Astrocyte (in vitro differentiated cells and primary cell): ENCODE results near the gene CFAP97. TPM values are rescaled to one million over a fixed set of nuclear protein-coding genes. Genes with fewer than 3 reads are reported as not detected.
A peak's percentile ranks its signal among the peaks of the same experiment; 100 is the strongest.

ENCODE experiments used
- DNase-seq: peaks from one replicate; pipeline ENCODE4 v3.0.0-alpha.2; 2010; ENCODE audit warnings: low read depth
- FAIRE-seq: peaks from 2 replicates; lab custom pipeline; 2011; peaks lifted over from hg19 to GRCh38; lab: Jason Lieb, UNC
- H2AFZ ChIP-seq: 2 replicates; pipeline ENCODE4 v1.6.0; 2012; ENCODE audit warnings: low read depth, low read length, inconsistent platforms
- H3K27ac ChIP-seq: 2 replicates; pipeline ENCODE4 v1.5.1; 2011; ENCODE audit warnings: low read depth, low read length, inconsistent platforms
- H3K27me3 ChIP-seq: 2 replicates; pipeline ENCODE4 v1.6.0; 2011; ENCODE audit warnings: low read length, inconsistent platforms; ENCODE audit not compliant: insufficient read depth
- H3K36me3 ChIP-seq: 2 replicates; pipeline ENCODE4 v1.5.1; 2011; ENCODE audit warnings: low read length, inconsistent platforms; ENCODE audit not compliant: insufficient read depth
- H3K4me1 ChIP-seq: 2 replicates; pipeline ENCODE4 v1.5.1; 2011; ENCODE audit warnings: low read length, inconsistent platforms; ENCODE audit not compliant: insufficient read depth
- H3K4me2 ChIP-seq: 2 replicates; pipeline ENCODE4 v1.6.0; 2012; ENCODE audit warnings: low read length, inconsistent platforms
- H3K4me3 ChIP-seq: 2 replicates; pipeline ENCODE4 v1.5.1; 2011; ENCODE audit warnings: low read depth, mild to moderate bottlenecking, low read length, inconsistent platforms; ENCODE audit not compliant: insufficient read depth
- H3K79me2 ChIP-seq: 2 replicates; pipeline ENCODE4 v1.6.0; 2012; ENCODE audit warnings: mild to moderate bottlenecking, low read length, inconsistent platforms; ENCODE audit not compliant: insufficient read depth
- H3K9ac ChIP-seq: 2 replicates; pipeline ENCODE4 v1.6.0; 2012; ENCODE audit warnings: mild to moderate bottlenecking, low read length, inconsistent platforms
- H3K9me3 ChIP-seq: 2 replicates; pipeline ENCODE4 v1.5.1; 2012; ENCODE audit warnings: low read depth, mild to moderate bottlenecking, low read length, inconsistent platforms; ENCODE audit not compliant: insufficient read depth
- H4K20me1 ChIP-seq: 2 replicates; pipeline ENCODE4 v1.6.0; 2012; ENCODE audit warnings: low read length, inconsistent platforms; ENCODE audit not compliant: insufficient read depth
- H3K27ac Mint-ChIP-seq: one replicate; pipeline ENCODE4 v1.8.0; 2021; ENCODE audit warnings: mild to moderate bottlenecking, mixed read lengths; ENCODE audit not compliant: unreplicated experiment
- H3K27me3 Mint-ChIP-seq: one replicate; pipeline ENCODE4 v1.8.0; 2021; ENCODE audit warnings: low read depth, mixed read lengths; ENCODE audit not compliant: unreplicated experiment
- H3K36me3 Mint-ChIP-seq: one replicate; pipeline ENCODE4 v1.8.0; 2021; ENCODE audit warnings: low read depth, mixed read lengths; ENCODE audit not compliant: unreplicated experiment
- H3K4me1 Mint-ChIP-seq: one replicate; pipeline ENCODE4 v1.8.0; 2021; ENCODE audit warnings: low read depth, mixed read lengths; ENCODE audit not compliant: unreplicated experiment
- H3K4me3 Mint-ChIP-seq: one replicate; pipeline ENCODE4 v1.8.0; 2021; ENCODE audit warnings: mild to moderate bottlenecking, moderate library complexity, mixed read lengths; ENCODE audit not compliant: unreplicated experiment
- H3K9me3 Mint-ChIP-seq: one replicate; pipeline ENCODE4 v1.8.0; 2021; ENCODE audit warnings: mild to moderate bottlenecking, mixed read lengths; ENCODE audit not compliant: unreplicated experiment
- CTCF ChIP-seq: IDR thresholded peaks from 2 replicates; pipeline ENCODE4 v1.5.1; 2011; ENCODE audit warnings: low read depth, mild to moderate bottlenecking, inconsistent platforms, low read length, moderate library complexity; ENCODE audit not compliant: insufficient read depth
- EZH2 ChIP-seq: IDR thresholded peaks from 2 replicates; pipeline ENCODE4 v1.6.1; 2012; ENCODE audit warnings: mild to moderate bottlenecking, low read length, inconsistent platforms; ENCODE audit not compliant: insufficient read depth
- total RNA-seq: library from RNA; stranded (reverse); gene quantifications from 2 replicates; pipeline ENCODE4 v1.2.1, GENCODE V29; 2021

Gene CFAP97
- total RNA-seq, 1 donor from 2014 or later = 22.7 TPM

- Histone ChIP-seq H3K9ac (no peak overlapping the region), H3K27ac (no peak overlapping the region), H3K36me3 (no peaks in the 10 kb centered on the region), H4K20me1 (no peaks in the 10 kb centered on the region), H3K79me2 (no peaks in the 10 kb centered on the region), H3K4me3 (no peak overlapping the region), H3K4me2 (peak overlapping the region; percentile 84), H3K27me3 (no peaks in the 10 kb centered on the region), H3K9me3 (no peaks in the 10 kb centered on the region), H2AFZ (no peak overlapping the region), H3K4me1 (peaks cover 12% of the 10 kb centered on the region)
- FAIRE-seq (no peak), DNase-seq (no peak)
- H3K27me3 Mint-ChIP-seq = no peaks in the 10 kb centered on the region
- H3K4me3 Mint-ChIP-seq = peak overlapping the region; percentile 60
- no peaks in the 10 kb centered on the region for H3K9me3 Mint-ChIP-seq
- TF ChIP-seq CTCF (no peak), EZH2 (no peak)
- peaks cover 4% of the 10 kb centered on the region for H3K4me1 Mint-ChIP-seq
- H3K27ac Mint-ChIP-seq = no peak overlapping the region
- peaks cover 6% of the 10 kb centered on the region for H3K36me3 Mint-ChIP-seq
Measured at GRCh38 chr4:185144601-185145240, 59.1 kb downstream of the CFAP97 start.

- H3K4me3 ChIP-seq = peak overlapping the region; percentile 58
- H3K27me3 ChIP-seq = no peaks in the 10 kb centered on the region
- H3K4me1 Mint-ChIP-seq = peaks cover 4% of the 10 kb centered on the region
- no peaks in the 10 kb centered on the region for H3K9me3 ChIP-seq
- H3K36me3 Mint-ChIP-seq = peaks cover 6% of the 10 kb centered on the region
- TF ChIP-seq EZH2 = no peak
- TF ChIP-seq CTCF = no peak
- H3K4me1 ChIP-seq = peaks cover 12% of the 10 kb centered on the region
- peaks cover 8% of the 10 kb centered on the region for H3K27me3 Mint-ChIP-seq
- no peak overlapping the region for H3K27ac ChIP-seq
- H3K9me3 Mint-ChIP-seq = no peaks in the 10 kb centered on the region
- no peaks in the 10 kb centered on the region for H3K79me2 ChIP-seq
- DNase-seq (peak; percentile 12), FAIRE-seq (no peak)
- H3K4me2 ChIP-seq = peak overlapping the region; percentile 84
- no peak overlapping the region for H3K27ac Mint-ChIP-seq
- no peak overlapping the region for H2AFZ ChIP-seq
- peak overlapping the region; percentile 66 for H3K9ac ChIP-seq
- H4K20me1 ChIP-seq = no peaks in the 10 kb centered on the region
- no peaks in the 10 kb centered on the region for H3K36me3 ChIP-seq
- peak overlapping the region; percentile 89 for H3K4me3 Mint-ChIP-seq
Measured at GRCh38 chr4:185143601-185143969, 60.2 kb downstream of the CFAP97 start.

- peaks cover 6% of the 10 kb centered on the region for H3K36me3 Mint-ChIP-seq
- DNase-seq (peak; percentile 36), FAIRE-seq (no peak)
- peak within 1 kb of the TSS; percentile 91 for H2AFZ ChIP-seq
- TF ChIP-seq CTCF (no peak), EZH2 (no peak)
- peak within 1 kb of the TSS; percentile 71 for H3K9ac ChIP-seq
- peaks cover 4% of the 10 kb centered on the region for H3K4me1 Mint-ChIP-seq
- H3K36me3 ChIP-seq = no peaks in the 10 kb centered on the region
- H3K27ac ChIP-seq = no peak within 1 kb of the TSS
- no peaks in the 10 kb centered on the region for H4K20me1 ChIP-seq
- no peaks in the 10 kb centered on the region for H3K79me2 ChIP-seq
- peak within 1 kb of the TSS; percentile 62 for H3K4me3 ChIP-seq
- H3K4me2 ChIP-seq = peak within 1 kb of the TSS; percentile 84
- no peak within 1 kb of the TSS for H3K27ac Mint-ChIP-seq
- H3K27me3 Mint-ChIP-seq = peaks cover 8% of the 10 kb centered on the region
- no peaks in the 10 kb centered on the region for H3K27me3 ChIP-seq
- H3K9me3 Mint-ChIP-seq = no peaks in the 10 kb centered on the region
- H3K4me1 ChIP-seq = peaks cover 12% of the 10 kb centered on the region
- no peaks in the 10 kb centered on the region for H3K9me3 ChIP-seq
- H3K4me3 Mint-ChIP-seq = peak within 1 kb of the TSS; percentile 90
Measured at GRCh38 chr4:185142912-185143600, 60.7 kb downstream of the CFAP97 start, which contains the start of gene SLC25A4. Gene SLC25A4 (plus strand): TSS chr4:185143266. CDS start chr4:185143373, 107 bp downstream.
